K562 treated with DMSO at 1 percent for 4 hours (cell line): ENCODE results near the gene P2RX2. TPM values are rescaled to one million over a fixed set of nuclear protein-coding genes. Genes with fewer than 3 reads are reported as not detected.

ENCODE experiments used
- total RNA-seq: library from RNA; unstranded; fragments of 300-600 nt; gene quantifications from 2 replicates; pipeline ENCODE4 v1.2.3, GENCODE V29; 2022; ENCODE audit not compliant: insufficient read depth

Gene P2RX2
- total RNA-seq = 0.70 TPM in 1 of 2 replicates, not detected in the other

GRCh38 chr12:132618683-132619043 lies at the start of gene P2RX2:
Gene P2RX2, plus strand, starts transcription at chr12:132618776. Its CDS starts 41 bp downstream, at chr12:132618817.

GRCh38 chr12:132610051-132610759 lies 8.4 kb upstream of the P2RX2 start, which contains the start of gene LRCOL1:
Gene LRCOL1, minus strand, starts transcription at chr12:132610582. Its CDS starts 4,331 bp downstream, at chr12:132606251.

Other genes starting within 250 kb of the P2RX2 start
- gene FBRSL1, start 128.6 kb upstream of the P2RX2 start, total RNA-seq = 27.8 and 37.4 TPM in 2 replicates
- not detected in 2 replicates for gene LRCOL1, start 8.2 kb upstream of the P2RX2 start, total RNA-seq
- 41.1 and 63.6 TPM in 2 replicates for gene POLE, start 68.6 kb downstream of the P2RX2 start, total RNA-seq
- 54.8 and 69.1 TPM in 2 replicates for gene PXMP2, start 68.8 kb downstream of the P2RX2 start, total RNA-seq
- 26.6 and 28.7 TPM in 2 replicates for gene PGAM5, start 92.1 kb downstream of the P2RX2 start, total RNA-seq
- gene ANKLE2, start 143.1 kb downstream of the P2RX2 start, total RNA-seq = 21.9 and 32.2 TPM in 2 replicates
- gene GOLGA3, start 210.1 kb downstream of the P2RX2 start, total RNA-seq = 26.1 and 36.3 TPM in 2 replicates